Measurements from ENCODE around the gene NFIB.

The NFIB gene

GRCh38 chr9:14095277-14095676, 218.7 kb downstream of the NFIB start:
- no peak for DNase-seq

DNA sequence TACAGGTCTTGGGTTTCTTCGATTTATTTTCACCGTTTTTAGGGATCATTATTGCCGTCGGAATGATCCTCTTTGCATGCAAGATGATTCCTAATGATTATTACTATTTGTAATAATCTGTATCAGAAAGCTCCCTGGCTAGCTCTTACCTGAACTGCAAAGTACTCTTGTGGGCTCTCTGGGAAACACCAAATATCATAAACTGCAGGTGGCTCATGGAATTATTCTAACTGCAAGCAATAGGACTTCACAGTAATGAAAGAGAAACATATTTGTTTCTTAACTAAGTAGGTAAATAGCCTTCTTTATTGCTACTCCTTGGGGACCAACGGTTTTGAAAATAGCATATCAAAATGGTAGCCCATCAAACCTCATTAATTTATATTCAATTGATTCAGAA, 219.4 kb downstream of the NFIB start:
- DNase-seq = no peak

- no peak for DNase-seq
Measured at GRCh38 chr9:14092344-14092743, 221.6 kb downstream of the NFIB start.

GRCh38 chr9:14089051-14089803, 224.7 kb downstream of the NFIB start:
- no peak for DNase-seq

DNA sequence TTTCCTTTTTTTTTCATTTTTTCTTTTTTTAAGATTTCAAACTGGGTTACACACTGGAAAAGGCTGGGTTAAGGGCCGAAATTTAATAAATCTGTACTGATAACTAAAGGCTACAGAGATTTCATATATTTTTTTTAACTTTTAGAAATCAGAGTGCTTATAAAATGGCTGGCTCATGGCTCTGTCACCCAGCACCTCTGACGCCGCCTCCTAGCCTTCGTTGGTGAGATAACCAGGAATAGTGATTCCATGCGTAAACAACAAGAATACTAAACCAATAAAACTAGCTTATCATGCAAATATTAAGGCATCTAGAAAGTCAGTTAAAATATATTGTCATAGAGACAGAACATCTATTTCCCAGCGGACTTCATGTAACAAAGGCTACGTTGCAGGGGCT, 226.4 kb downstream of the NFIB start:
- DNase-seq = no peak

GRCh38 chr9:14086495-14086894, 227.4 kb downstream of the NFIB start:
- DNase-seq = no peak

DNA sequence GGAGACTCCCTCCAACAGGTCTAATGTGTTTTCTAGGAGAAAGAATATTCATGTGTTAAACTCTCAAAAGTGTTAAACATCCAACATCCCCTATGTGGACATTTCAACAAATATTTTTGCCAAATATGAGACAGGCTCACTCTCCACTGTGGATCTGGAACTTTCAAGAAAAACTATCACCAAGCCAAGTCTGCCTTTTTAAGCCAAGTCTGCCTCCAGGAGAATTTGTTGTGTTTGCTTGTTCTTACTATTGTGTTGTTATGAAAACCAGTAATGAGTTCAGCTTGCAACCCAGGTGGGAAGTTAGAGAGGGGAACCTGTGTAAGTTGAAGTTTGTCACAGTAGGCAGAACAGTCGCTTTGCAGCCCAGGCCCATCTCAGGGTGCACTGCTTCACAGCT, 228.1 kb downstream of the NFIB start:
- no peak for DNase-seq

DNA sequence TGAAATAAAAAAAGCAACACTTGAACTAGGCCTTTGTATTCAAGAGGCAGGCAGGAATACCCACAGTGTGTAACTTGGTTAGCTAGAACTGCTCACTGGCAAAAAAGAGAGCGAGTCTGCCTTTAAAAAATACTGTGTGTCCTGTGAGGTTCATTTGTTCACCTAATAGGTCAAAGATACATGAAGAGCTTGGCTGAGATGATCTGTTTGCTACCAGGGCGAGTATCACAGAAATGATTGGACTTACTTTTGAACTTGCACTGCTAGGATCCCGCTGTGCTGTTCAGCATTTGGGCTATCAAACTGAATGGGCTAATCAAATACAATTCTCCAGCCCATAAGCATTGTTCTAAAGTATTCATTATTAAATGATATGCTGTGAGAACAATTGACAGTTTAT, 229.1 kb downstream of the NFIB start:
- no peak for DNase-seq

GRCh38 chr9:14083366-14083765, 230.6 kb downstream of the NFIB start:
- DNase-seq = no peak

- DNase-seq = no peak
Measured at GRCh38 chr9:14082732-14083131, 231.2 kb downstream of the NFIB start.

DNA sequence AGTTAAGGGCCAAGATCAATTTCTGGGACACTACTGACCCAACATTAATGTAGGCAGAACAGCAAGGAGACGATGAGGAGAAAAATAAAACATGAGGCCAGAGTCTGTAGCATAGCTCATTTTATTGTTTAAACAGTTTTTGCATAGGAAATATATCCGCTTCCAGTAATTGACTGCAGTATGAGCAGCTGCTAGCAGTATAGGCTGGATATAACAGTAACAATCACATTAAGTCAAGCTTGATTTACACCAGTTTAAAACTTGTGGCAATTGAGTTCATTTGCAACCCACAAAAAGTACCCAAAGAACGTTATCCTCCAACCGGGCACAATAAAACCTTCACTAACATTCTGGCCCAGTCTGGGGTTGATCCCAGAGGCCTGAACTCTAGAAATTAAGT, 232.2 kb downstream of the NFIB start:
- no peak for DNase-seq

- DNase-seq = no peak
Measured at GRCh38 chr9:14080959-14081542, 232.9 kb downstream of the NFIB start.

DNA sequence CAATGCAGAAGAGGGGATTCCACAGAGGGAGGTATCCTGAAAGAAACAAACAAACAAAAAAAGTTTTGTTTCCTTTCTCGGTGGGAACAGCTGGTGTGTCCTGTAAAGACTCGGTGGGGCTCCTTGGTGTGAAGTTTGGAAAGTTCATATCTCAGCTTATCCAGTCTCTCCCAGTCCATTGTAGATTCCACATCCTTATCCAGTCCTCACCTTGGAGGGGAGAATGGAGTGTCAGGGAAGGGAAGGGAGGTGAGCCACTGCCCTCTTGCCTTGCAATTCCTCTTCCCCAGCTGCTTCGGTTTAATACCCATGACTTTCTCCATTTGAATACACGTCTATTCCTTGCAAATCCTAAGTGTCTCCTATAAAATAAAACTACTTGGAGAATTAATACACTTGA, 234.5 kb downstream of the NFIB start:
- no peak for DNase-seq

GRCh38 chr9:14077672-14078071, 236.3 kb downstream of the NFIB start:
- no peak for DNase-seq

DNA sequence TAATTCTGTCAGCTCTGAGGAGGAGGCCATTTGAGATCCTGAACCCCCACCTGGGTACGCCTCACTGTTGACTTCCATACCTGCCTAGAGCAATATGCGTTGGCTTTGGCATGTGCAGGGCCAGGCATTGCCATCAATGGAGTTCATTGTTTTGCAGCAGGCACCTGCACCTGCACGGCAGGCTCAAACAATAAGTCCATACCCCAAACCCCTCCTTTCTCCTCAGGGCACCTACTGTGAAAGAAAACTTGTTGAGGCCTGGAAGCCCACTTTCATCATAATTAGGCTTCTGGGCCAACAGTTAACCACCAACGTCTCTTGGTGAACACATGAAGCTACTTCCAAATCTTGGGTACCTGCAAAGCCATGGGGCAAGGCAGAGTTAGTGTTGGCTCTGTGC, 238.7 kb downstream of the NFIB start:
- no peak for DNase-seq

- no peak for DNase-seq
Measured at GRCh38 chr9:14072850-14073249, 241.1 kb downstream of the NFIB start.

- DNase-seq = no peak
Measured at GRCh38 chr9:14071484-14071883, 242.5 kb downstream of the NFIB start.

- DNase-seq = no peak
Measured at GRCh38 chr9:14068690-14069089, 245.3 kb downstream of the NFIB start.

- no peak for DNase-seq
Measured at GRCh38 chr9:14066831-14067230, 247.1 kb downstream of the NFIB start.

DNA sequence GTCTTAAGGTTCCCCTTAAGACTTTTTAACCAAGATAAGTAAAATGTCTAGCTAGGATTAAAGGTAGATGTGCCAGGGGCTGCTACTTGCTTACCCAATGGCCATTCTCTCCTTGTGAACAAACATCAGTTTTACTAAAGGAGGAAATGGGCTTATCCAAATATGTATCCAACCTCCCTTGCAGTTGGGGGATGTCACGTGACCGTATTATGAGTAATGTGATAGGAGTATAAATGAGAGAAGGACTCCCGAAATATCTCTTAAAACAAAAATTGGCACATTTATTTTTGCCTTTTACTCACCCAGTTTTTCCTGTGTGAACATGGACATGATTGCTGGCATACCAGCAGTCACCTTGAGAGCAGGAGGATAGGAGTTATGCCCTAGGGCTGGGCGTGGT, 247.9 kb downstream of the NFIB start:
- no peak for DNase-seq

GRCh38 chr9:14064940-14065339, 249.0 kb downstream of the NFIB start:
- DNase-seq = no peak

DNA sequence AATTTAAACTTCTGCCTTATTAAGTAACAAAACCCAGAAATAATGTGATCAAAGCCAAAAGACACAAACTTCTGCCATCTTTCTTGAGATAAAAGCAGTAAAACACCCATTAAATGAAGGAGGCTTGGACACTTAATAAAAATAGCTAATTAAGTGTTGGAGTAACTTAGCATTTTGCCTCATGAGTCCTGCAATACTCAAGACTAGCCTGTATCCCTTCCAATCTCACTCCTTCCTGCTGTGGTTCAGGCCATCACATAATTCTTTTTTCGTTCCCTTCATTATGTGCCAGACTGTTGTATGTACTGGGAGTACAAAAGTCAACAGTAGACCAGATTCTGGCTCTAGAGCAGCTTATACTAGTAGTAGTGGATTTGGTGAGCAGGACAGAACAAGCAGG, 250.2 kb downstream of the NFIB start:
- no peak for DNase-seq

DNA sequence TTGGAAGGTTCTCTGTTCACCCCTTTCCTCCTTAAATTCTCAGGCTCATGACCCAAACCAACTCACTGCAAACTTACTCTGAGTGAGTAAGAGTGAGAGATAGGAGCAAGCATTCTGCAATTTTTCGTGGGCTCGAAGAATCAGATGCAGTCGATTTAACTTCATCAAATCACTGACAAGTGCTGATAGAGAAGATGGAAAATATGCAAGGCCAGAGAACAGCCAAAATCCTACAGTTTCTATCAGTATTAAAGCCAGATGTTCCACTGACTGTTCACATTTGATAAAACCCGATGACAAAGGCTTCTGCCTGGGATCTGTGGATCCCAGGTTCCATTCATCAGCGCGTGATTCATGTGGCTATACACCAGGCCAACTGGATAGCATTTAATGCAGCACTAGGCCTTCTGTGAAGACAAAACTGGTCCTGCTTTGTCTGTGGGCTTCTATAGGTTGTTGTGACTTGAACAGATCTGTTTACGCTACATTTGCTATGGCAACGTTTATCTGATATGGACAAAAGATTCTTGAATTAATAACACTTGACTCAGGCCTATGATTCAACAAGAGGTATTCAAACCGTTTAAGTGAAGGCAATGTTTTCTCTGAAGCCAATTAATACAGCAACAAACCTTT, 251.2 kb downstream of the NFIB start:
- DNase-seq = no peak

- no peak for DNase-seq
Measured at GRCh38 chr9:14061936-14062585, 251.9 kb downstream of the NFIB start.
